Thyroid gland (tissue), 4 donors: ENCODE data around the gene ANKRD31.

Experiments
- POLR2A ChIP-seq, 2 donors: fragments of 450-650 bp; IDR thresholded peaks; one replicate each; pipeline ENCODE4 v1.6.1; 2017; ENCODE audit warnings: antibody characterized with exemption in 2 of 2, mild to moderate bottlenecking in 2 of 2, moderate library complexity in 1 of 2
- TF ChIP-seq, protein P1 (sequence below), 6 experiments: fragments of 200-600 bp in 3 of 6; fragments of 450-650 bp in 3 of 6; sonication (generic) in 3 of 6; IDR thresholded peaks; one replicate each; pipeline ENCODE4 v1.5.1; 2016 to 2019; ENCODE audit warnings: antibody characterized with exemption in 6 of 6, mild to moderate bottlenecking in 2 of 6, inconsistent platforms in 1 of 6, moderate library complexity in 1 of 6

GRCh38 chr5:75168026-75168735 is 68.5 kb downstream of the ANKRD31 start:
- no peak for TF ChIP-seq POLR2A (IDR thresholded peaks at IDR 0.05)
- TF ChIP-seq, protein P1, sequence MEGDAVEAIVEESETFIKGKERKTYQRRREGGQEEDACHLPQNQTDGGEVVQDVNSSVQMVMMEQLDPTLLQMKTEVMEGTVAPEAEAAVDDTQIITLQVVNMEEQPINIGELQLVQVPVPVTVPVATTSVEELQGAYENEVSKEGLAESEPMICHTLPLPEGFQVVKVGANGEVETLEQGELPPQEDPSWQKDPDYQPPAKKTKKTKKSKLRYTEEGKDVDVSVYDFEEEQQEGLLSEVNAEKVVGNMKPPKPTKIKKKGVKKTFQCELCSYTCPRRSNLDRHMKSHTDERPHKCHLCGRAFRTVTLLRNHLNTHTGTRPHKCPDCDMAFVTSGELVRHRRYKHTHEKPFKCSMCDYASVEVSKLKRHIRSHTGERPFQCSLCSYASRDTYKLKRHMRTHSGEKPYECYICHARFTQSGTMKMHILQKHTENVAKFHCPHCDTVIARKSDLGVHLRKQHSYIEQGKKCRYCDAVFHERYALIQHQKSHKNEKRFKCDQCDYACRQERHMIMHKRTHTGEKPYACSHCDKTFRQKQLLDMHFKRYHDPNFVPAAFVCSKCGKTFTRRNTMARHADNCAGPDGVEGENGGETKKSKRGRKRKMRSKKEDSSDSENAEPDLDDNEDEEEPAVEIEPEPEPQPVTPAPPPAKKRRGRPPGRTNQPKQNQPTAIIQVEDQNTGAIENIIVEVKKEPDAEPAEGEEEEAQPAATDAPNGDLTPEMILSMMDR (IDR thresholded peaks at IDR 0.05), result no peak
